Motor neuron (in vitro differentiated cells): ENCODE data around the gene ARHGEF18. TPM values are rescaled to one million over a fixed set of nuclear protein-coding genes. Genes with fewer than 3 reads are reported as not detected.
"Not testable (repeated sequence)": the region's sequence is repeated elsewhere in the genome, so short reads cannot be mapped to it uniquely, and the experiment has no call there.

Experiments used
- ATAC-seq, 8 experiments: fragments of 200-7000 bp; cut with Tn5 transposase; replicated peaks in 6 of 8; 2 replicates each; pipeline ENCODE4 v1.8.0; 2021; ENCODE audit warnings: mild to moderate bottlenecking in 8 of 8, moderate library complexity in 8 of 8
- H3K27ac ChIP-seq, 2 donors: fragments of 250-450 bp; sonication (Bioruptor Pico); 2 replicates each; pipeline ENCODE4 v1.9.0; 2021; ENCODE audit warnings: antibody characterized with exemption in 2 of 2, mild to moderate bottlenecking in 2 of 2, moderate library complexity in 1 of 2
- H3K4me1 ChIP-seq, 2 donors: fragments of 250-450 bp; sonication (Bioruptor Pico); replicated peaks in 1 of 2; 2 replicates each; pipeline ENCODE4 v1.6.1; 2021; ENCODE audit warnings: antibody characterized with exemption in 2 of 2, mild to moderate bottlenecking in 2 of 2, moderate library complexity in 1 of 2
- H3K4me3 ChIP-seq, 5 donors: fragments of 250-450 bp; sonication (Bioruptor Pico); 2 replicates each; pipeline ENCODE4 v1.9.0; 2021; ENCODE audit warnings: antibody characterized with exemption in 5 of 5, mild to moderate bottlenecking in 5 of 5, moderate library complexity in 4 of 5
- WGBS, 10 experiments: fragments of 450-650 bp; shearing (Covaris generic); methylation state at CpG; one replicate each; pipeline ENCODE4 v1.0.0; 2022; 5-methylcytosine and 5-hydroxymethylcytosine counted together
- in situ Hi-C, 9 experiments: fragments of 400-800 bp; cut with MboI; loops; one replicate each; pipeline ENCODE4 v1.15.0; 2021; ENCODE audit warnings: low sequenced_read_pairs in 9 of 9, low pct_unique_long_range_greater_than_20kb in 2 of 9; ENCODE audit not compliant: unreplicated experiment in 9 of 9
- total RNA-seq, 8 experiments: library from RNA; unstranded; fragments of 300-600 nt; gene quantifications; 2 replicates each; pipeline versions ENCODE4 v1.2.3 to v1.2.4, GENCODE V29; 2022

The ARHGEF18 gene
- total RNA-seq, 8 experiments from 2014 or later, result 12.8 to 33.8 (median 17.4) TPM

DNA sequence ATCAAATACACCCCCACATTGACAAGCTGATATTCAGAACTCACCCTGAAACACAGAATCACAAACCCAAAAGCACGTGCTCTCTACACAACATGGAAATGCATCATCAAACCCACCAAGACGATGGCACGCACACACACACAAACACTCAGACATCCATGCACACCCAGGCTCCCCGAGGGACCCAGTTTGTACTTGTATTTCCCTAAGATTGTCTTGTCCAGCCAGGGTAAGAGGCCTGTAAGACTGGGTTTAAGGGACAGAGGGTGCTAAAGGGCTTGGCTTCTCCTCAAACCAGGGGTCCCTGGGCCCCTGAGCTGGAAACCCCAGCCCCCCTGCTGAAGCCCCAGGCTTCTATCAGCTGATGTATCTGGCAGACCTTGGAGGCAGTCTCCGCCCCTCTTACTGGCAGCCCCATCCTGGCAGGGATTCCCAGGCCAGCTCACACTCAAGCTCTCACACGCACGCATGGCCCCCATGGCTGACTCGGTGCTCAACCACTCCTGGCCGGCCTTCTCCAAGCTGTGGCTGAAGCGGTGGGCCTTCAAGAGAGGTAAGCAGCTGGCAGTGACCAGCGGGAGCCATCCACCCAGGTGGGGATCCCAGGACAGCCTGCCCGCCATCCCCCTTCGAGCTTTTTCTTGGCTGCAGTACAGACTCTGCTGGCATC lies 6.5 kb downstream of the ARHGEF18 start:
- H3K27ac ChIP-seq, result no peak overlapping the region
- peak in 1 of 8 experiments; percentile 14 for ATAC-seq
- 83 to 100% (median 85%) methylated on average over 1 to 7 of the region's 13 CpGs; no CpG with 5 or more reads in 6 of the 10 experiments for WGBS, 10 experiments

DNA sequence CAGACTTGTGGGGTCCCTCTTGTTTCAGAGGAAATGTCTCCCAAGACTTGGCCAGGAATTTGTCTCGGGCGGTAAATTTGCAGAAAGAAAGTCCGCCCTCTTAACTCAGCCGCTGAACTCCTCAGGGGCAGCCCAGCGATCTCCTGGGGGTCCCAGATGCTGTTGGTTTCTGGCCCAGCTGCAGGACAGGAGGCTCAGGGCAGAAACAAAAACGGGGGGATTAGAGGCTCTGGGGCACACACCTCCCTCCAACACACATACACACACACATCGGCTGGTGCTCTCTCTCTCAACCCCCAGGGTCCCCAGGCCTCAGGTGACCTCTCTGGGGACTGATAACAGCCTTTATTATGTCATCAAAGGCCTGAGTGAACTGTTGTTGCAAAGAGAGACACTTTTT lies 7.1 kb downstream of the ARHGEF18 start:
- in situ Hi-C loops, result no loop called here
- H3K27ac ChIP-seq, result no peak overlapping the region
- no peak overlapping the region for H3K4me3 ChIP-seq
- no peaks in the 10 kb centered on the region for H3K4me1 ChIP-seq
- no peak for ATAC-seq
- WGBS, 10 experiments, result 27 to 100% (median 30%) methylated on average over 1 to 6 of the region's 7 CpGs; no CpG with 5 or more reads in 5 of the 10 experiments

More for the DNA sequence above, 6.5 kb downstream of the ARHGEF18 start:
- in situ Hi-C loops, result no loop called here
- no peak overlapping the region for H3K4me3 ChIP-seq
- no peaks in the 10 kb centered on the region for H3K4me1 ChIP-seq

DNA sequence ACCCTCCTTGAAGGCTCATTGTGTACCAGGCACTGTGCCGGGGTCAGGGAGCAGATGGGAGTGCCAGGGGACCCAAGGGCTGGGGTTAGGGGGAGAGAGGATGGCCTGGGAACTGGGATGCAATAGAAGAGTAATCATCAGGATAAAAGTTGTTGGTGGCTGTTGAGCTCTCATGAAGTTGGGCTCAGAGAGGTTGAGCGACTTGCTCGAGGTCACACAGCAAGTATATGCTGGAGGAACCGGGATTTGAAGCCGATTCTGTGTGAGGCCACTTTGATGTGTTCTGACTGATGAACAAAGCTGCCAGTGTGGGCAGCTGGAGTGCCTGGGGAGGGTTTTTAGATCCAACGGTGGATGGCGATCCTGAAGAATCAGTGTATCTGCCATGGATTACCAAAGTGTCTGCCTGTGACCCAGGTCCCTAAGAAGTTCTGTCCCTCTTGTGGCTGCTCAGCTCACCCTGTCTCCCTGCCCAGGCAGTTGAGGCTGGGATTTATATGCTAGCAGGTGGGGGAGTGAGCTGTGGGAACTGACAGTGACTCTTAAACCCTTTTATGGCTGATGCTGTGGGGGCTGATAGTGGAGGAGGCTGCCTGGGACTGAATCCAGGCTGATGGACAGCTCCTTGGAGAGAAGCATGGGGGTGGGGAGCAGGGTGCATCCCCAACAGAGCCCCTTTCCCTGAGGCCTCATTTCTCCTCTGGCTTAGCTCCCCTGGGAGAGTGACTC lies 8.3 kb downstream of the ARHGEF18 start:
- 60 to 100% (median 80%) methylated on average over 1 to 6 of the region's 7 CpGs; no CpG with 5 or more reads in 1 of the 10 experiments for WGBS, 10 experiments
- no peak for ATAC-seq
- H3K4me1 ChIP-seq, result no peaks in the 10 kb centered on the region
- H3K4me3 ChIP-seq, result no peak overlapping the region
- in situ Hi-C loops, result no loop called here
- no peak overlapping the region for H3K27ac ChIP-seq

DNA sequence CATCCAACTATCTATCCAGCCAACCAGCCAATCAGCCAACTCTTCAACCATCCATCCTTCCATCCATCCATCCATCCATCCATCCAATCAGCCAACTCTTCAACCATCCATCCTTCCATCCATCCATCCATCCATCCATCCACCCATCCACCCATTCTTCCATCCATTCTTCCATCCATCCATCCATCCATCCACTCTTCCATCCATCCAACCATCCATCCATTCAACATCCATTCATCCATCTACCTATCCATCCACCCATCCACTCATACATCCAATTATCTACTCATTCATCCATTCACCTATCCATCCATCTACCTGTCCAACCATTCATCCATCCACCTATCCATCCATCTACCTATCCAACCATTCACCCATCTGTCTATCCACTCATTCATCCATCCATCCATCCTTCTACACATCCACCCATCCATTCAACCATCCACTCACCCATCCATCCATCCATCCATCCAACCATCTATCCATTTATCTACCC lies 9.4 kb downstream of the ARHGEF18 start:
- ATAC-seq, result no peak
- H3K4me1 ChIP-seq, result no peaks in the 10 kb centered on the region
- in situ Hi-C loops, result no loop called here

DNA sequence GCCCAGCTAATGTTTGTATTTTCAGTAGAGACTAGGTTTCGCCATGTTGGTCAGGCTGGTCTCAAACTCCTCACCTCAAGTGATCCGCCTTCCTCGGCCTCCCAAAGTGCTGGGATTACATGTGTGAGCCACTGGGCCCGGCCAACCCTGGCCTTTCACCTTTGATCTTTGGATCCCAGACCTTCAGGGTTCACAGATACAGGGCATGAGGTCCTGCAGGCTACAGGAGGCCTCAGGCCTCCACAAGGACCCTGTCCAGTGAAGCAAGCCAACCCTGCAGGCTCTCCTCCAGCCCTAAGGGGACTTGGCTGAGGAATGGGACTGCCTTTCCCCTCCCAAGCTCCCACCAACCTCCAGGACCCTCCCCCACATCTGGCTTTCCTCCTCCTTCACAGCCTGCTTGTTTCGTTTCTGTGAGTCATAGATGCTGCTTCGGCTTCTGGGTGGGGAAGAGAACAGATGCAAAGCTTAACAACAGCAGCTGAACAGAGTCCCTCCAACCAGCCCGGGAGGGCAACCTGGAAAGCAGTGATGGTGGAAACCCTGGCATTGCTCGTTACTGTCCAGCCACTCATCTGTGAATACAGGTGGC lies 11.8 kb downstream of the ARHGEF18 start:
- H3K4me3 ChIP-seq, result no peak overlapping the region
- 0 to 66% (median 40%) methylated on average over 1 to 5 of the region's 8 CpGs; no CpG with 5 or more reads in 3 of the 10 experiments for WGBS, 10 experiments
- no peaks in the 10 kb centered on the region for H3K4me1 ChIP-seq
- no peak overlapping the region for H3K27ac ChIP-seq
- in situ Hi-C loops, result no loop called here
- ATAC-seq, result peak in 2 of 8 experiments; percentile 77 to 94

More for the DNA sequence above, 9.4 kb downstream of the ARHGEF18 start:
- no peak overlapping the region for H3K4me3 ChIP-seq
- no peak overlapping the region for H3K27ac ChIP-seq

DNA sequence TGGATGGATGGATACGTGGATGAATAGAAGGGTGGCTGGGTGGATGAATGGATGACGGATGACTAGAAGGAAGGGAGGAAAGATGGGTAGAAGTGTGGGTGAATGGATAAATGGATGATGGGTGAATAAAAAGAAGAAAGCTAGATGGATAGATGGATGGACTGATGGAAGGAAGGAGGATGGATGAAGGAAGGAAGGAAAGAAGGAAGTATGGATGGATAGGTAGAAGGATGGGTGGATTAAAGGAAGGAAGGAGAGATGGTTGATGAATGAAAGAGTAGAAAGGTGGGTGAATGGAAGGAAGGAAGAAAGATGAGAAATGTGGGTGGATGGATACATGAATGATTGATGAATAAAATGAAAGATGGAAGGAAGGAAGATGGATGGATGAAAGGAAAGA lies 14.5 kb downstream of the ARHGEF18 start:
- WGBS, 10 experiments, result 22 to 76% (median 56%) methylated on average over 1 to 2 of the region's 2 CpGs
- Histone ChIP-seq H3K4me3 (no peak overlapping the region), H3K4me1 (no peaks in the 10 kb centered on the region), H3K27ac (no peak overlapping the region)
- no peak for ATAC-seq
- in situ Hi-C loops, result no loop called here

DNA sequence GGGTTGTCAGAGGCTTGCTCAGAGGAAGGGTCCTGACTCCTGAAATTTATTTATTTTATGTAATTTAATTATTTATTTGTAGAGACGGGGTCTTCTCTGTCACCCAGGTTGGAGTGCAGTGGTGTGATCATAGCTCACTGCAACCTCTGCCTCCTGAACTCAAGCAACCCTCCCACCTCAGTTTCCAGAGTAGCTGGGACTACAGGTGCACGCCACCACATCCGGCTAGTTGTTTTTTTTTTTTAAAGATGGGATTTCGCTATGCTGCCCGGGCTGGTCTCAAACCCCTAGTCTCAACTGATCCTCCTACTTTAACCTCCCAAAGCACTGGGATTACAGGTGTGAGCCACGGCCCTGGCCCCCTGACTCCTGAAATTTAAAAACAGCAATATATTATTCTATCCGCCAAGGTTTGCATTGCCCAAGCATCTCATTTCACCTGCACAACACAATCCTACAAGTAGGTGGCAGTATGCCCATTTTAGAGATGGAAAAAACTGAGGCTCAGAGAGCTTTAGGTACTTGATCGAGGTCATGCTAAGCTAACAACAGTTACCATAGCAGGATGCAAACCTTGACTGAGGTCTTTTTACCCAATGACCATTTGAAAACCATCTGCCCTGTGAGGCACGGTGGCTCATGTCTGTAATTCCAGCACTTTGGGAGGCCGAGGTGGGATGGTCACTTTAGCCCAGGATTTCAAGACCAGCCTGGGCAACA lies 18.1 kb downstream of the ARHGEF18 start:
- no peak overlapping the region for H3K4me3 ChIP-seq
- no peaks in the 10 kb centered on the region for H3K4me1 ChIP-seq
- 0 to 100% (median 37%) methylated on average over 1 to 9 of the region's 10 CpGs; no CpG with 5 or more reads in 1 of the 10 experiments for WGBS, 10 experiments
- ATAC-seq, result peak in 2 of 8 experiments; percentile 34 to 59
- no peak overlapping the region for H3K27ac ChIP-seq
- in situ Hi-C loops, result no loop called here

DNA sequence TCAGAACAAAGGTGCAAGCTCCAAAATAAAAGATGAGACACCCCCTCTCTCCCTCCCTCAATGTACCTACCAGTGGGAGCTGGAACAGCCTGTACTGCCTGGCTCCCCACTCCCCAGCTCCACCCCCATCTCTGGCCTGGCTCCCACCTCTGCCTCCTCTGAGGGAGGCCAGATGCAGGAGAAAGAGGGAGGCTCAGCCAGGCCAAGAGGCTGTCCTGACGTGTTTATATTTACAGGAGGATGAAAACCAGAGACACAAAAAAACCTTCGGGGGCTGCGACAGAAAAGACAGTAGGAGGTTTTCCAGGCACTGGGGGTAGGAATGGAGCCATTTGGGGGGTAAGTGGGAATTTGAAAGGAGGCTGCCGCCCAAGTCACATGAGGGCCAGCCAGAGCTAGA lies 19.7 kb downstream of the ARHGEF18 start:
- in situ Hi-C loops, result no loop called here
- WGBS, 10 experiments, result 13 to 89% (median 36%) methylated on average over 1 to 4 of the region's 4 CpGs; no CpG with 5 or more reads in 4 of the 10 experiments
- Histone ChIP-seq H3K4me1 (no peaks in the 10 kb centered on the region), H3K27ac (no peak overlapping the region), H3K4me3 (no peak overlapping the region)
- no peak for ATAC-seq

DNA sequence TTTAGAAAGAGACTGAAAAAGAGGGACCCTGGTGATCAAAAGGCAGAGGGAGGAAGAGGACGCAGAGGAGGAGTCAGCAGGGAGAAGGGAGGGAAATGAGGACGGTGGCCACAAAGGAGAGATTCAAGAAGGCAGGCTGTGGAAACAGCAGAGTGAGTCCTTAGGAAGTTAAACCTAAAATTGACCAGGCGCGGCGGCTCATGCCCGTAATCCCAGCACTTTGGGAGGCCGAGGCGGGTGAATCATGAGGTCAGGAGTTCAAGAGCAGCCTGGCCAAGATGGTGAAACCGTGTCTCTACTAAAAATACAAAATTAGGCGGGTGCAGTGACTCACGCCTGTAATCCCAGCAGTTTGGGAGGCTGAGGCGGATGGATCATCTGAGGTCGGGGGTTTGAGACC lies 20.1 kb downstream of the ARHGEF18 start:
- peak in 2 of 8 experiments; percentile 38 to 51 for ATAC-seq
- H3K4me1 ChIP-seq, H3K27ac ChIP-seq, in situ Hi-C loops, H3K4me3 ChIP-seq: not testable (repeated sequence)
- 20 to 78% (median 58%) methylated on average over 1 to 10 of the region's 13 CpGs; no CpG with 5 or more reads in 3 of the 10 experiments for WGBS, 10 experiments

DNA sequence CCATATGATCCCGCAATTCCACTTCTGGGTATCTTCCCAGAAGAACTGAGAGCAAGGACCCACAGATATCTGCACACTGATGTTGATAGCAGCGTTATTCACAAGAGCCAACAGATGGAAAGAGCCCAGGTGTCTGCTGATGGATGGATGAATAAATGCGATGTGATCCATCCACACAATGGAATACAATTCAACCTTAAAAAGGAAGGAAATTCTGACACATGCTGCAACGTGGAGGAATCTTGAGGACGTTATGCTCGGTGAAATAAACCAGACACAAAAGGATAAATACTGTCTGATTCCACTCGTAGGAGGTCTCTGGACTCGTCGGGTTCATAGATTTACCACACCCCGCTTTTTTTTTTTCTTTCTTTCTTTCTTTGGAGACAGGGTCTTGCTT lies 21.8 kb downstream of the ARHGEF18 start:
- no peak overlapping the region for H3K4me3 ChIP-seq
- ATAC-seq, result no peak
- in situ Hi-C loops, result no loop called here
- H3K4me1 ChIP-seq, result no peaks in the 10 kb centered on the region
- WGBS, 10 experiments, result 46 to 96% (median 75%) methylated on average over 3 to 10 of the region's 10 CpGs
- H3K27ac ChIP-seq, result no peak overlapping the region

DNA sequence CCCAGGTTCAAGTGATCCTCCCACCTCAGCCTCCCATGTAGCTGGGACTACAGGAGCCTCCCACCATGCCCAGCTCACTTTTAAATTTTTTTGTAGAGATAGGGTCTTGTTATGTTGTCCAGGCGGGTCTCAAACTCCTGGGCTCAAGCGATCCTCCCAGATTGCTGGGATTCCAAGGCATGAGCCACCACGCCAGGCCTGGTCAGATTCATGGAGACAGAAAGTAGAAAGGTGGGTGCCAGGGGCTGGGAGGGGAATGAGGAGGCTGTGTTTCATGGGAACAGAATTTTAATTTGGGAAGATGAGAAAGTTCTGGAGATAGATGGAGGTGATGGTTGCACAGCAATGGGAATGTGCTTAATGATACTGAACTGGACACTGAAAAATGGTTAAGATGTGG lies 22.3 kb downstream of the ARHGEF18 start:
- ATAC-seq, result no peak
- Histone ChIP-seq H3K27ac (no peak overlapping the region), H3K4me1 (no peaks in the 10 kb centered on the region), H3K4me3 (no peak overlapping the region)
- in situ Hi-C loops, result no loop called here
- WGBS, 10 experiments, result 74 to 100% (median 91%) methylated on average over 1 to 3 of the region's 3 CpGs; no CpG with 5 or more reads in 6 of the 10 experiments

DNA sequence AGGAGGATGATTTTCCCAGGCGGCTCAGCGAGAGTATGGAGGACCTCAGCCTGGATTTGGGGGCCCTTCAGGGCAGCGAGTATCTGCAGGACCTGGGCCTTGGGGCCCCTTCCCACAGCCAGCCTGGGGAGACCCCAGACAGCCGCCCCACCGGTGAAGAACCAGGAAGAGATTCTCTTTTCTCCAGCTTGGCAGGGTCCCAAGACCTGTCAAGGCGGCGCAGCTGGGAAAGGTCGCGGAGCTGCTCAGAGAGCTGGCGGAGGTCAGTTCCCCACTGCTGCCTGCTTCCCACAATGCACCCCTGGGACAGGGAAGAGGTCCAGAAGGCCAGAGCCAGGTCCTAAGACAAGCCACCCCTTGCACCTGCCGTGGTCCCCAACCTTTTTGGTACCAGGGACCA lies 24.1 kb downstream of the ARHGEF18 start:
- Histone ChIP-seq H3K4me1 (no peaks in the 10 kb centered on the region), H3K4me3 (no peak overlapping the region), H3K27ac (no peak overlapping the region)
- WGBS, 10 experiments, result 65 to 100% (median 83%) methylated on average over 1 to 4 of the region's 11 CpGs; no CpG with 5 or more reads in 6 of the 10 experiments
- no peak for ATAC-seq
- in situ Hi-C loops, result no loop called here

DNA sequence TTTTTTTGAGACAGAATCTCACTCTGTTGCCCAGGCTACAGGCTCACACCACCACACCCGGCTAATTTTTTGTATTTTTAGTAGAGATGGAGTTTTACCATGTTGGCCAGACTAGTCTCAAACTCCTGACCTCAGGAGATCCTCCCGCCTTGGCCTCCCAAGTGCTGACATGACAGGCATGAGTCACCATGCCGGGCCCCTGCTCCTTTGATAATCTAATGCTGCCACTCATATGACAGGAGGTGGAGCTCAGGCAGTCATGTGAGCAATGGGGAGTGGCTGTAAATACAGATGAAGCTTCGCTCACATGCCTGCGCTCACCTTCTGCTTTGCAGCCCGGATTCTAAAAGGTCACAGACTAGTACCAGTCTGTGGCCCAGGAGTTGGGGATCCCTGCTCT lies 25.1 kb downstream of the ARHGEF18 start:
- Histone ChIP-seq H3K4me3 (no peak overlapping the region), H3K27ac (no peak overlapping the region), H3K4me1 (no peaks in the 10 kb centered on the region)
- peak in 2 of 8 experiments; percentile 32 to 76 for ATAC-seq
- WGBS, 10 experiments, result 17 to 83% (median 59%) methylated on average over 1 to 5 of the region's 6 CpGs; no CpG with 5 or more reads in 6 of the 10 experiments
- in situ Hi-C loops, result no loop called here
